Stimulated activated CD4-positive, alpha-beta T cell treated with anti-CD3 and anti-CD28 coated beads, Interleukin-1b, Interleukin-23, amount 100 ng/mL, for 1 hour (primary cell): ENCODE results near the gene COG5.
A peak's percentile ranks its signal among the peaks of the same experiment; 100 is the strongest.

ENCODE experiments used
- DNase-seq, 2 donors: peaks; one replicate each; pipeline ENCODE4 v3.0.0-alpha.2; 2020; ENCODE audit warnings: low read depth in 2 of 2

Gene COG5

GRCh38 chr7:107563775-107564552 lies at the start of gene COG5, which contains the start of gene DUS4L:
TSS of gene COG5 (minus strand) at chr7:107563920. CDS start at chr7:107563896, 24 bp downstream.
TSS of gene DUS4L (plus strand) at chr7:107563971. CDS start at chr7:107567071, 3,100 bp downstream.
- DNase-seq: peak; percentile 46 to 73

- DNase-seq: no peak
Measured at GRCh38 chr7:107613439-107613838, 49.7 kb upstream of the COG5 start.

- DNase-seq: no peak
Measured at GRCh38 chr7:107610323-107610722, 46.6 kb upstream of the COG5 start.

GRCh38 chr7:107609811-107610261 lies 46.1 kb upstream of the COG5 start:
- DNase-seq: no peak

GRCh38 chr7:107606303-107606702 lies 42.6 kb upstream of the COG5 start:
- no peak for DNase-seq

- DNase-seq: no peak
Measured at GRCh38 chr7:107605218-107605815, 41.6 kb upstream of the COG5 start.

GRCh38 chr7:107600816-107601215 lies 37.1 kb upstream of the COG5 start:
- DNase-seq: no peak

GRCh38 chr7:107599262-107599661 lies 35.5 kb upstream of the COG5 start:
- no peak for DNase-seq

- no peak for DNase-seq
Measured at GRCh38 chr7:107597953-107598352, 34.2 kb upstream of the COG5 start.

- no peak for DNase-seq
Measured at GRCh38 chr7:107597582-107597916, 33.8 kb upstream of the COG5 start.

GRCh38 chr7:107596881-107597581 lies 33.3 kb upstream of the COG5 start:
- no peak for DNase-seq

- no peak for DNase-seq
Measured at GRCh38 chr7:107594961-107595737, 31.4 kb upstream of the COG5 start.

GRCh38 chr7:107593025-107593410 lies 29.3 kb upstream of the COG5 start:
- DNase-seq: no peak

- no peak for DNase-seq
Measured at GRCh38 chr7:107592361-107593024, 28.8 kb upstream of the COG5 start.

- DNase-seq: no peak
Measured at GRCh38 chr7:107591421-107591820, 27.7 kb upstream of the COG5 start.

- no peak for DNase-seq
Measured at GRCh38 chr7:107588529-107589130, 24.9 kb upstream of the COG5 start.

GRCh38 chr7:107584716-107585115 lies 21.0 kb upstream of the COG5 start:
- DNase-seq: no peak

- DNase-seq: no peak
Measured at GRCh38 chr7:107582875-107583274, 19.2 kb upstream of the COG5 start.

- no peak for DNase-seq
Measured at GRCh38 chr7:107581387-107582013, 17.8 kb upstream of the COG5 start.

- DNase-seq: no peak
Measured at GRCh38 chr7:107580716-107581383, 17.1 kb upstream of the COG5 start.
